Measurements from ENCODE around the gene HDAC11. TPM values are rescaled to one million over a fixed set of nuclear protein-coding genes. Genes with fewer than 3 reads are reported as not detected.

Gene HDAC11
- total and polyA plus RNA-seq, 2 of the 13 experiments (the other 11 are each of a cell fraction or from before 2014, with no cell fraction given) = 13.7 to 33.1 TPM

DNA sequence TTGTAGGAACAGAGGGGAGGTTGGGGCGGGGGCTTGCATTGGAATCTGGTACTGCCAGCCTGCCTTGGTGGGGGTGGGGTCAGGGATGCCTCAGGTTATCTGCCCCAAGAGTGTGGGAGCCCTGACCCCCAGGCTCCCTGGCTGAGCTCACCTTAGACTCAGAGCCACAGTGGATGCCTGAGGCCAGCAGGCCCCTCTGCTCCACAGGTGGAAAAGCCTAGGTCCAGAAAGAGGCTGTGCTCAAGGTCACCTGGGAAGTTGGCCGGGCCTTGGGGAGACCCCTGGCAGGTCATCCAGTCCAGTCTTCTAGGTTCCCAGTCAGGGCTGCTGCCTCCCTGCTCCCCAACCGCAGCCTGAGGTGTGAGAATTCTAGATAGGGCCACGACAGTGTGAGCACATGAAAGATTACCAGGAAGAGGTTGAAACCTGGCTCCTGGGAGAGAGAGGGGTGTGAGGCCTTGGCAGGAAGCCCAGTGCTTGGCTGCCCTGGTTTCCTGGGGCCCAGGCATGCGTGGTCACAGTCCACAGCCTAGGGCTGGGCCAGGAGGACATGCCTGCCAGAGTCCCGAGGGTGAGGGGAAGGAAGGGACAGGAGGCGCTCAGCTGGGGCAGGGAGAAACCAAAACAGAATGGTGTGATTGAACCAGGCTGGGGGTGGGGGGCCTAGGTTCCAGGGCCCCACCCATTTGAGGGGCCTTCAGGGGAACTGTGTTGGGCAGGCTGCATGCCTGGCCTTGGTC is 4.9 kb downstream of the HDAC11 start (continued):
- TF ChIP-seq SRSF1 (optimal IDR thresholded peaks at IDR 0.05; ENCODE audit: low read depth, low read length) (no peak), MEF2D (CRISPR knock-in tag; IDR thresholded peaks at IDR 0.05) (peak; percentile 75; the same call in 1 of the 2 replicates), MIER3 (CRISPR knock-in tag; IDR thresholded peaks at IDR 0.05; ENCODE audit: borderline replicate concordance) (no peak), ZBTB1 (CRISPR knock-in tag; IDR thresholded peaks at IDR 0.05; ENCODE audit: borderline replicate concordance) (no peak), SALL2 (CRISPR knock-in tag; IDR thresholded peaks at IDR 0.05) (0 out of 2 replicates have a peak, but pooled peaks have one; percentile 24), SOX13 (IDR thresholded peaks at IDR 0.05) (no peak), SOX13 (CRISPR knock-in tag; conservative IDR thresholded peaks at IDR 0.05 in 1 of 2, IDR thresholded peaks at IDR 0.05 in 1 of 2) (peak in 1 of 2 experiments; percentile 51; a peak in 1 of 4 replicates), IKZF1 (IDR thresholded peaks at IDR 0.05) (no peak), RELA (CRISPR knock-in tag; IDR thresholded peaks at IDR 0.05) (no peak), GATAD2A (CRISPR knock-in tag; IDR thresholded peaks at IDR 0.05) (peak; percentile 87), ZFX (CRISPR knock-in tag; IDR thresholded peaks at IDR 0.05; ENCODE audit: low read depth) (peak; percentile 89), BHLHE40 (IDR thresholded peaks at IDR 0.05; ENCODE audit: low read length) (peak; percentile 56), POLR2G (IDR thresholded peaks at IDR 0.05; ENCODE audit: low read depth, low read length) (peak; percentile 62)
- TF ChIP-seq, protein P1, sequence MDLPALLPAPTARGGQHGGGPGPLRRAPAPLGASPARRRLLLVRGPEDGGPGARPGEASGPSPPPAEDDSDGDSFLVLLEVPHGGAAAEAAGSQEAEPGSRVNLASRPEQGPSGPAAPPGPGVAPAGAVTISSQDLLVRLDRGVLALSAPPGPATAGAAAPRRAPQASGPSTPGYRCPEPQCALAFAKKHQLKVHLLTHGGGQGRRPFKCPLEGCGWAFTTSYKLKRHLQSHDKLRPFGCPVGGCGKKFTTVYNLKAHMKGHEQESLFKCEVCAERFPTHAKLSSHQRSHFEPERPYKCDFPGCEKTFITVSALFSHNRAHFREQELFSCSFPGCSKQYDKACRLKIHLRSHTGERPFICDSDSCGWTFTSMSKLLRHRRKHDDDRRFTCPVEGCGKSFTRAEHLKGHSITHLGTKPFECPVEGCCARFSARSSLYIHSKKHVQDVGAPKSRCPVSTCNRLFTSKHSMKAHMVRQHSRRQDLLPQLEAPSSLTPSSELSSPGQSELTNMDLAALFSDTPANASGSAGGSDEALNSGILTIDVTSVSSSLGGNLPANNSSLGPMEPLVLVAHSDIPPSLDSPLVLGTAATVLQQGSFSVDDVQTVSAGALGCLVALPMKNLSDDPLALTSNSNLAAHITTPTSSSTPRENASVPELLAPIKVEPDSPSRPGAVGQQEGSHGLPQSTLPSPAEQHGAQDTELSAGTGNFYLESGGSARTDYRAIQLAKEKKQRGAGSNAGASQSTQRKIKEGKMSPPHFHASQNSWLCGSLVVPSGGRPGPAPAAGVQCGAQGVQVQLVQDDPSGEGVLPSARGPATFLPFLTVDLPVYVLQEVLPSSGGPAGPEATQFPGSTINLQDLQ (CRISPR knock-in tag; IDR thresholded peaks at IDR 0.05) = no peak
- TF ChIP-seq, protein P2, sequence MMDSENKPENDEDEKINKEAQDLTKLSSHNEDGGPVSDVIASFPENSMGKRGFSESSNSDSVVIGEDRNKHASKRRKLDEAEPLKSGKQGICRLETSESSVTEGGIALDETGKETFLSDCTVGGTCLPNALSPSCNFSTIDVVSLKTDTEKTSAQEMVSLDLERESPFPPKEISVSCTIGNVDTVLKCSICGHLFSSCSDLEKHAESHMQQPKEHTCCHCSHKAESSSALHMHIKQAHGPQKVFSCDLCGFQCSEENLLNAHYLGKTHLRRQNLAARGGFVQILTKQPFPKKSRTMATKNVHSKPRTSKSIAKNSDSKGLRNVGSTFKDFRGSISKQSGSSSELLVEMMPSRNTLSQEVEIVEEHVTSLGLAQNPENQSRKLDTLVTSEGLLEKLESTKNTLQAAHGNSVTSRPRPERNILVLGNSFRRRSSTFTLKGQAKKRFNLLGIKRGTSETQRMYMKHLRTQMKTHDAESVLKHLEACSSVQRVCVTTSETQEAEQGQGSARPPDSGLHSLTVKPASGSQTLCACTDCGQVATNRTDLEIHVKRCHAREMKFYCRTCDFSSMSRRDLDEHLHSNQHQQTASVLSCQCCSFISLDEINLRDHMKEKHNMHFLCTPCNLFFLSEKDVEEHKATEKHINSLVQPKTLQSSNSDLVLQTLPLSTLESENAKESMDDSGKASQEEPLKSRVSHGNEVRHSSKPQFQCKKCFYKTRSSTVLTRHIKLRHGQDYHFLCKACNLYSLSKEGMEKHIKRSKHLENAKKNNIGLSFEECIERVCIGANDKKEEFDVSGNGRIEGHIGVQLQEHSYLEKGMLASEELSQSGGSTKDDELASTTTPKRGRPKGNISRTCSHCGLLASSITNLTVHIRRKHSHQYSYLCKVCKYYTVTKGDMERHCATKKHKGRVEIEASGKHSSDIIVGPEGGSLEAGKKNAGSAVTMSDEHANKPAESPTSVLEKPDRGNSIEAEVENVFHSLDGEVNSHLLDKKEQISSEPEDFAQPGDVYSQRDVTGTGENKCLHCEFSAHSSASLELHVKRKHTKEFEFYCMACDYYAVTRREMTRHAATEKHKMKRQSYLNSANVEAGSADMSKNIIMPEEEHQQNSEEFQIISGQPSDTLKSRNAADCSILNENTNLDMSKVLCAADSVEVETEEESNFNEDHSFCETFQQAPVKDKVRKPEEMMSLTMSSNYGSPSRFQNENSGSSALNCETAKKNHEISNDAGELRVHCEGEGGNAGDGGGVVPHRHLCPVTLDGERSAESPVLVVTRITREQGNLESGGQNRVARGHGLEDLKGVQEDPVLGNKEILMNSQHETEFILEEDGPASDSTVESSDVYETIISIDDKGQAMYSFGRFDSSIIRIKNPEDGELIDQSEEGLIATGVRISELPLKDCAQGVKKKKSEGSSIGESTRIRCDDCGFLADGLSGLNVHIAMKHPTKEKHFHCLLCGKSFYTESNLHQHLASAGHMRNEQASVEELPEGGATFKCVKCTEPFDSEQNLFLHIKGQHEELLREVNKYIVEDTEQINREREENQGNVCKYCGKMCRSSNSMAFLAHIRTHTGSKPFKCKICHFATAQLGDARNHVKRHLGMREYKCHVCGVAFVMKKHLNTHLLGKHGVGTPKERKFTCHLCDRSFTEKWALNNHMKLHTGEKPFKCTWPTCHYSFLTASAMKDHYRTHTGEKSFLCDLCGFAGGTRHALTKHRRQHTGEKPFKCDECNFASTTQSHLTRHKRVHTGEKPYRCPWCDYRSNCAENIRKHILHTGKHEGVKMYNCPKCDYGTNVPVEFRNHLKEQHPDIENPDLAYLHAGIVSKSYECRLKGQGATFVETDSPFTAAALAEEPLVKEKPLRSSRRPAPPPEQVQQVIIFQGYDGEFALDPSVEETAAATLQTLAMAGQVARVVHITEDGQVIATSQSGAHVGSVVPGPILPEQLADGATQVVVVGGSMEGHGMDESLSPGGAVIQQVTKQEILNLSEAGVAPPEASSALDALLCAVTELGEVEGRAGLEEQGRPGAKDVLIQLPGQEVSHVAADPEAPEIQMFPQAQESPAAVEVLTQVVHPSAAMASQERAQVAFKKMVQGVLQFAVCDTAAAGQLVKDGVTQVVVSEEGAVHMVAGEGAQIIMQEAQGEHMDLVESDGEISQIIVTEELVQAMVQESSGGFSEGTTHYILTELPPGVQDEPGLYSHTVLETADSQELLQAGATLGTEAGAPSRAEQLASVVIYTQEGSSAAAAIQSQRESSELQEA (CRISPR knock-in tag; IDR thresholded peaks at IDR 0.05; ENCODE audit: not compliant biosample characterization) = peak; percentile 78
- TF ChIP-seq, protein P3, sequence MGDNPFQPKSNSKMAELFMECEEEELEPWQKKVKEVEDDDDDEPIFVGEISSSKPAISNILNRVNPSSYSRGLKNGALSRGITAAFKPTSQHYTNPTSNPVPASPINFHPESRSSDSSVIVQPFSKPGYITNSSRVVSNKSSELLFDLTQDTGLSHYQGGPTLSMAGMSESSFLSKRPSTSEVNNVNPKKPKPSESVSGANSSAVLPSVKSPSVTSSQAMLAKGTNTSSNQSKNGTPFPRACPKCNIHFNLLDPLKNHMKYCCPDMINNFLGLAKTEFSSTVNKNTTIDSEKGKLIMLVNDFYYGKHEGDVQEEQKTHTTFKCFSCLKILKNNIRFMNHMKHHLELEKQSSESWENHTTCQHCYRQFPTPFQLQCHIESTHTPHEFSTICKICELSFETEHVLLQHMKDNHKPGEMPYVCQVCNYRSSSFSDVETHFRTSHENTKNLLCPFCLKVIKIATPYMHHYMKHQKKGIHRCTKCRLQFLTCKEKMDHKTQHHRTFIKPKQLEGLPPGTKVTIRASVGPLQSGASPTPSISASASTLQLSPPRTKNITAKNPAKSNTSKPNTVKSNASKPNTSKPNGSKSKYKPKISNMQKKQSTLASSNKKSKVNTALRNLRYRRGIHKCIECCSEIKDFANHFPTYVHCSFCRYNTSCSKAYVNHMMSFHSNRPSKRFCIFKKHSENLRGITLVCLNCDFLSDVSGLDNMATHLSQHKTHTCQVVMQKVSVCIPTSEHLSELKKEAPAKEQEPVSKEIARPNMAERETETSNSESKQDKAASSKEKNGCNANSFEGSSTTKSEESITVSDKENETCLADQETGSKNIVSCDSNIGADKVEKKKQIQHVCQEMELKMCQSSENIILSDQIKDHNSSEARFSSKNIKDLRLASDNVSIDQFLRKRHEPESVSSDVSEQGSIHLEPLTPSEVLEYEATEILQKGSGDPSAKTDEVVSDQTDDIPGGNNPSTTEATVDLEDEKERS (CRISPR knock-in tag; IDR thresholded peaks at IDR 0.05) = no peak

Measured in HepG2 (cell line).